ENCODE data around the gene PRR20G. TPM values are rescaled to one million over a fixed set of nuclear protein-coding genes. Genes with fewer than 3 reads are reported as not detected.

The PRR20G gene
- total and polyA plus RNA-seq, 2 experiments from 2014 or later, result not detected

DNA sequence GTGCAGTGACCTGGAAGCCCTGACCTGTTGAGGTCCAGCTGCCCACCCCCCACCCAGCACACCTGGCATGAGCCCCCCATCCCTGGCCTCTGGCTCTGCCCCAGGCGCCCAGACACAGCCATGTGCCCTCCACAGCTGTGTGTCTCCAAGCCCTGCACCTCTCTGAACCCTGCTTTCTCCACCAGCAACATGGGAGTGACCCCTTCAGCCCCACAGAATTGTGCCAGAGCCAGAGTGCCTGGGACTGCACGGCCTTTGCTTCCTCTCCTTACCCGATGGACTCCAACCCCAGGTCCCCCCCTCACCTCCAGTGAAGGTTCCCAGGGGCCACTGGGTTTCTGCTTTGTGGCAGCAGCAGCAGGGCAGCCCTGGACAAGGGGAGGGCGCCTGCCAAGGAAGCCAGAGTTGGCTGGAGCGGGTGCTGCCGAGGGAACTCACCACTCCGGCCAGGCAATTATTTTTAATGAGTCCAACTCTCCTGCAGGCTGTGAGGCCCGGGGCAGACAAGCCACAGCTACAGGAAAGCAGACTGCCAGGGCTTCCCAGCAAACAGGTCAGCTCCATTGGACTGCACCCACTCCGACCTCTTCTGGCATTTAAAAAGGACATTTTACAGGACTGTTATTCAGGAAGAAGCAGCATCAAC is 24.1 kb downstream of the PRR20G start:
- no peak overlapping the region for H3K4me3 ChIP-seq
- H3K9ac ChIP-seq, result no peak overlapping the region
- no peaks in the 10 kb centered on the region for H3K36me3 ChIP-seq (ENCODE audit: low read depth)
- no peaks in the 10 kb centered on the region for H3K79me2 ChIP-seq (ENCODE audit: insufficient read depth)
- in situ Hi-C loops (cut with MboI), result no loop called here
- 32 to 36% methylated on average over 7 to 9 of the region's 9 CpGs for WGBS, 2 experiments (ENCODE audit: low coverage in 1 of 2, low lambda C conversion rate in 2 of 2, missing lambda C conversion rate in 2 of 2)
- no peaks in the 10 kb centered on the region for H3K4me1 ChIP-seq (ENCODE audit: insufficient read depth)
- DNase-seq, result no peak
- no peak overlapping the region for H2AFZ ChIP-seq
- no peak overlapping the region for H3K4me2 ChIP-seq (ENCODE audit: unreplicated experiment)
- no peaks in the 10 kb centered on the region for H3K9me2 ChIP-seq (ENCODE audit: insufficient read depth)
- H3F3A ChIP-seq (ENCODE audit: insufficient read depth), result no peaks in the 10 kb centered on the region
- no peak overlapping the region for H3K27ac ChIP-seq
- no peaks in the 10 kb centered on the region for H4K20me1 ChIP-seq (ENCODE audit: insufficient read depth)
- H3K27me3 ChIP-seq (replicated peaks; ENCODE audit: insufficient read depth), result peaks cover 21% of the 10 kb centered on the region
- no peak for TF ChIP-seq EZH2phosphoT487 (IDR thresholded peaks at IDR 0.05; ENCODE audit: insufficient read depth, low read depth)
- no peak for TF ChIP-seq EZH2 (IDR thresholded peaks at IDR 0.05; ENCODE audit: insufficient read depth, poor library complexity, severe bottlenecking)
- H3K9me3 ChIP-seq (ENCODE audit: low read depth), result no peaks in the 10 kb centered on the region

DNA sequence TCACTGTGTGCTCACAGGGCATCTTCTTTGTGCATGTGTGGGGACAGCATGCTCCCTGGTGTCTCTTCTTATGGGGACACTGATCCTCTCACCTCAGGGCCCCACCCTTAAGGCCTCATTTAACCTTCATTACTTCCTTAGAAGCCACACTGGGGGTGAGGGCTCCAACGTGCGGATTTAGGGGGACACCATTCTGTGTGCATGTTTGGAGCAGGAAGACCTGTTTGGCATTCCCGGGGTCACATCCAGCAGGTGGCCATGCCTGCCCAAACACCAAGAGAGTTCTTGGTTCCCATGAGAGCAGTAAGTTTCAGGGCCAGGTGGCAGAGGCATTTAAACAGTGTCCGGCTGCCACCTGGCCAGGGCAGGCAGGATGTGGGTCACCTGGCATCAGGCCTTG is 24.8 kb downstream of the PRR20G start:
- H3K27me3 ChIP-seq (replicated peaks; ENCODE audit: insufficient read depth), result peaks cover 15% of the 10 kb centered on the region
- no peaks in the 10 kb centered on the region for H3K36me3 ChIP-seq (ENCODE audit: low read depth)
- no peak overlapping the region for H3K4me3 ChIP-seq
- H3K9ac ChIP-seq, result no peak overlapping the region
- H2AFZ ChIP-seq, result no peak overlapping the region
- in situ Hi-C loops (cut with MboI), result no loop called here
- H3K4me2 ChIP-seq (ENCODE audit: unreplicated experiment), result no peak overlapping the region
- H3F3A ChIP-seq (ENCODE audit: insufficient read depth), result no peaks in the 10 kb centered on the region
- H3K9me2 ChIP-seq (ENCODE audit: insufficient read depth), result no peaks in the 10 kb centered on the region
- H3K79me2 ChIP-seq (ENCODE audit: insufficient read depth), result no peaks in the 10 kb centered on the region
- no peaks in the 10 kb centered on the region for H4K20me1 ChIP-seq (ENCODE audit: insufficient read depth)
- DNase-seq, result no peak
- 83% methylated on average over 4 of the region's 4 CpGs for WGBS, 2 experiments (ENCODE audit: low coverage in 1 of 2, low lambda C conversion rate in 2 of 2, missing lambda C conversion rate in 2 of 2)
- no peak overlapping the region for H3K27ac ChIP-seq
- no peaks in the 10 kb centered on the region for H3K4me1 ChIP-seq (ENCODE audit: insufficient read depth)
- no peaks in the 10 kb centered on the region for H3K9me3 ChIP-seq (ENCODE audit: low read depth)
- no peak for TF ChIP-seq EZH2phosphoT487 (IDR thresholded peaks at IDR 0.05; ENCODE audit: insufficient read depth, low read depth)
- no peak for TF ChIP-seq EZH2 (IDR thresholded peaks at IDR 0.05; ENCODE audit: insufficient read depth, poor library complexity, severe bottlenecking)

GRCh38 chr3:127262533-127262932 is 25.3 kb downstream of the PRR20G start:
- in situ Hi-C loops (cut with MboI), result no loop called here

GRCh38 chr3:127261925-127262324 is 25.9 kb downstream of the PRR20G start:
- H3K9me2 ChIP-seq (ENCODE audit: insufficient read depth), result no peaks in the 10 kb centered on the region
- no peak overlapping the region for H3K9ac ChIP-seq
- no peak overlapping the region for H3K27ac ChIP-seq
- no peak for DNase-seq
- no peaks in the 10 kb centered on the region for H3K79me2 ChIP-seq (ENCODE audit: insufficient read depth)
- H3K4me1 ChIP-seq (ENCODE audit: insufficient read depth), result no peaks in the 10 kb centered on the region
- H3K9me3 ChIP-seq (ENCODE audit: low read depth), result no peaks in the 10 kb centered on the region
- no peak overlapping the region for H2AFZ ChIP-seq
- TF ChIP-seq EZH2phosphoT487 (IDR thresholded peaks at IDR 0.05; ENCODE audit: insufficient read depth, low read depth) (no peak), EZH2 (IDR thresholded peaks at IDR 0.05; ENCODE audit: insufficient read depth, poor library complexity, severe bottlenecking) (no peak)
- no peaks in the 10 kb centered on the region for H4K20me1 ChIP-seq (ENCODE audit: insufficient read depth)
- 57 to 64% methylated on average over 7 of the region's 7 CpGs for WGBS, 2 experiments (ENCODE audit: low coverage in 1 of 2, low lambda C conversion rate in 2 of 2, missing lambda C conversion rate in 2 of 2)
- in situ Hi-C loops (cut with MboI), result no loop called here
- H3F3A ChIP-seq (ENCODE audit: insufficient read depth), result no peaks in the 10 kb centered on the region
- H3K36me3 ChIP-seq (ENCODE audit: low read depth), result no peaks in the 10 kb centered on the region
- H3K4me2 ChIP-seq (ENCODE audit: unreplicated experiment), result no peak overlapping the region
- peaks cover 14% of the 10 kb centered on the region for H3K27me3 ChIP-seq (replicated peaks; ENCODE audit: insufficient read depth)
- H3K4me3 ChIP-seq, result no peak overlapping the region

More at GRCh38 chr3:127262533-127262932, 25.3 kb downstream of the PRR20G start:
- Histone ChIP-seq H2AFZ (no peak overlapping the region), H3K9me3 (ENCODE audit: low read depth) (no peaks in the 10 kb centered on the region), H3K27me3 (replicated peaks; ENCODE audit: insufficient read depth) (peaks cover 15% of the 10 kb centered on the region), H3K27ac (no peak overlapping the region), H3K79me2 (ENCODE audit: insufficient read depth) (no peaks in the 10 kb centered on the region), H3K9me2 (ENCODE audit: insufficient read depth) (no peaks in the 10 kb centered on the region), H3K4me2 (ENCODE audit: unreplicated experiment) (no peak overlapping the region), H3F3A (ENCODE audit: insufficient read depth) (no peaks in the 10 kb centered on the region), H3K4me1 (ENCODE audit: insufficient read depth) (no peaks in the 10 kb centered on the region), H3K4me3 (no peak overlapping the region), H3K36me3 (ENCODE audit: low read depth) (no peaks in the 10 kb centered on the region), H4K20me1 (ENCODE audit: insufficient read depth) (no peaks in the 10 kb centered on the region), H3K9ac (no peak overlapping the region)
- TF ChIP-seq EZH2phosphoT487 (IDR thresholded peaks at IDR 0.05; ENCODE audit: insufficient read depth, low read depth) (no peak), EZH2 (IDR thresholded peaks at IDR 0.05; ENCODE audit: insufficient read depth, poor library complexity, severe bottlenecking) (no peak)
- WGBS, 2 experiments (ENCODE audit: low coverage in 1 of 2, low lambda C conversion rate in 2 of 2, missing lambda C conversion rate in 2 of 2), result 76 to 83% methylated on average over 3 of the region's 3 CpGs
- DNase-seq, result no peak
